SK-N-SH (cell line): Measurements from ENCODE around the gene MLKL. TPM values are rescaled to one million over a fixed set of nuclear protein-coding genes. Genes with fewer than 3 reads are reported as not detected.

Source experiments
- CTCF ChIA-PET: fragments of 300-600, 350-600 bp; formaldehyde crosslinking; extraction: SDS; loops from one replicate; lab custom pipeline; 2021; lab: Yijun Ruan, JAX
- POLR2A ChIA-PET: fragments of 350-600 bp; sonication (Branson Sonifier 250); formaldehyde crosslinking; extraction: SDS; loops from one replicate; lab custom pipeline; 2020; ENCODE audit warnings: antibody characterized with exemption, inconsistent platforms; lab: Yijun Ruan, JAX
- DNase-seq: peaks from one replicate; pipeline ENCODE4 v3.0.0; 2012
- H2AFZ ChIP-seq: fragments of 200-600 bp; sonication (generic); 2 replicates; pipeline ENCODE4 v1.8.1; 2016; ENCODE audit warnings: antibody characterized with exemption, mild to moderate bottlenecking, low read depth
- H3F3A ChIP-seq: fragments of 200-600 bp; sonication (generic); replicated peaks from 2 replicates; pipeline ENCODE3; 2016; ENCODE audit warnings: antibody characterized with exemption, mild to moderate bottlenecking; ENCODE audit not compliant: insufficient read depth
- H3K27ac ChIP-seq, 2 experiments: fragments of 200-500 bp in 1 of 2; fragments of 200-600 bp in 1 of 2; sonication (Bioruptor generic) in 1 of 2; sonication (generic), shearing (Covaris generic) in 1 of 2; 2 replicates each; pipeline versions ENCODE4 v1.5.1 to v1.6.1; 2014 to 2016; ENCODE audit warnings: low read depth in 2 of 2, inconsistent platforms in 1 of 2, low read length in 1 of 2, mild to moderate bottlenecking in 1 of 2, mixed read lengths in 1 of 2
- H3K27me3 ChIP-seq: fragments of 200-600 bp; sonication (generic), shearing (Covaris generic); 2 replicates; pipeline ENCODE4 v1.6.1; 2016; ENCODE audit warnings: mixed run types; ENCODE audit not compliant: insufficient read depth
- H3K36me3 ChIP-seq, 2 experiments: fragments of 200-500 bp in 1 of 2; fragments of 200-600 bp in 1 of 2; sonication (Bioruptor generic) in 1 of 2; sonication (generic) in 1 of 2; replicated peaks in 1 of 2; 2 replicates each; pipeline versions ENCODE3 to v1.5.1; 2014 to 2016; ENCODE audit warnings: low read length in 1 of 2, mild to moderate bottlenecking in 1 of 2; ENCODE audit not compliant: insufficient read depth in 2 of 2, control insufficient read depth in 1 of 2
- H3K4me1 ChIP-seq, 2 experiments: fragments of 200-500 bp in 1 of 2; fragments of 200-600 bp in 1 of 2; sonication (Bioruptor generic) in 1 of 2; sonication (generic), shearing (Covaris generic) in 1 of 2; 2 replicates each; pipeline versions ENCODE4 v1.5.1 to v1.6.1; 2014 to 2016; ENCODE audit warnings: low read depth in 1 of 2, low read length in 1 of 2, mixed run types in 1 of 2; ENCODE audit not compliant: insufficient read depth in 2 of 2, control insufficient read depth in 1 of 2
- H3K4me2 ChIP-seq: fragments of 200-600 bp; sonication (generic), shearing (Covaris generic); 2 replicates; pipeline ENCODE4 v1.6.1; 2017; ENCODE audit warnings: mixed run types
- H3K4me3 ChIP-seq, 2 experiments: fragments of 200-500 bp in 1 of 2; fragments of 200-600 bp in 1 of 2; sonication (Bioruptor generic) in 1 of 2; sonication (generic), shearing (Covaris generic) in 1 of 2; 2 replicates each; pipeline versions ENCODE4 v1.5.1 to v1.8.1; 2014 to 2016; ENCODE audit warnings: low read depth in 2 of 2, inconsistent platforms in 1 of 2, low read length in 1 of 2, mild to moderate bottlenecking in 1 of 2, mixed read lengths in 1 of 2, moderate library complexity in 1 of 2
- H3K79me2 ChIP-seq: fragments of 200-600 bp; sonication (generic); 2 replicates; pipeline ENCODE4 v1.8.1; 2017; ENCODE audit warnings: mild to moderate bottlenecking; ENCODE audit not compliant: insufficient read depth
- H3K9ac ChIP-seq: fragments of 200-600 bp; sonication (generic); 2 replicates; pipeline ENCODE4 v1.6.1; 2017; ENCODE audit warnings: mixed run types
- H3K9me2 ChIP-seq: fragments of 200-600 bp; sonication (generic); 2 replicates; pipeline ENCODE4 v1.6.1; 2017; ENCODE audit warnings: mixed run types
- H3K9me3 ChIP-seq: fragments of 200-600 bp; sonication (generic); 2 replicates; pipeline ENCODE4 v1.6.1; 2017; ENCODE audit warnings: mixed run types, mild to moderate bottlenecking, moderate library complexity
- H4K20me1 ChIP-seq: fragments of 200-600 bp; sonication (generic); 2 replicates; pipeline ENCODE4 v1.6.1; 2017; ENCODE audit warnings: mild to moderate bottlenecking, mixed run types; ENCODE audit not compliant: insufficient read depth
- ELF1 ChIP-seq: IDR thresholded peaks from 2 replicates; pipeline ENCODE4 v1.4.0; 2012
- EZH2phosphoT487 ChIP-seq: fragments of 200-600 bp; sonication (generic); IDR thresholded peaks from 2 replicates; pipeline ENCODE4 v1.6.1; 2017; ENCODE audit warnings: low read depth, mixed run types, mild to moderate bottlenecking, antibody characterized with exemption, moderate library complexity, borderline replicate concordance
- FOSL2 ChIP-seq: IDR thresholded peaks from 2 replicates; pipeline ENCODE4 v1.4.0; 2012; ENCODE audit warnings: low read depth, mild to moderate bottlenecking, moderate library complexity, borderline replicate concordance
- FOXJ3 ChIP-seq: sonication (generic); formaldehyde crosslinking; IDR thresholded peaks from 2 replicates; pipeline ENCODE4 v1.5.1; 2020; ENCODE audit warnings: mild to moderate bottlenecking, missing genetic modification reagents
- GABPA ChIP-seq: IDR thresholded peaks from 2 replicates; pipeline ENCODE4 v1.4.0; 2012; ENCODE audit warnings: low read depth, mild to moderate bottlenecking
- JUND ChIP-seq: IDR thresholded peaks from 2 replicates; pipeline ENCODE4 v1.4.0; 2012
- MEF2A ChIP-seq: IDR thresholded peaks from 2 replicates; pipeline ENCODE4 v1.4.0; 2012; ENCODE audit warnings: low read depth, borderline replicate concordance
- MXI1 ChIP-seq: IDR thresholded peaks from 2 replicates; pipeline ENCODE4 v1.6.1; 2012; ENCODE audit warnings: mild to moderate bottlenecking, low read depth, low read length, improper control_type of control experiment
- NFIC ChIP-seq: IDR thresholded peaks from 2 replicates; pipeline ENCODE4 v1.4.0; 2012; ENCODE audit warnings: borderline replicate concordance
- NRF1 ChIP-seq: IDR thresholded peaks from 2 replicates; pipeline ENCODE4 v1.6.1; 2012; ENCODE audit warnings: low read depth, mild to moderate bottlenecking, low read length
- RCOR1 ChIP-seq: fragments of 150-350 bp; IDR thresholded peaks from 2 replicates; pipeline ENCODE4 v1.6.1; 2017; ENCODE audit warnings: antibody characterized with exemption, low read length
- RFX5 ChIP-seq: IDR thresholded peaks from 2 replicates; pipeline ENCODE4 v1.6.1; 2012; ENCODE audit warnings: mild to moderate bottlenecking, improper control_type of control experiment, low read length
- SIN3A ChIP-seq: IDR thresholded peaks from 2 replicates; pipeline ENCODE4 v1.6.1; 2012; ENCODE audit warnings: low read depth, mild to moderate bottlenecking, low read length, moderate library complexity, borderline replicate concordance
- SMC3 ChIP-seq: IDR thresholded peaks from 2 replicates; pipeline ENCODE4 v1.6.1; 2012; ENCODE audit warnings: low read depth, low read length, improper control_type of control experiment
- TEAD4 ChIP-seq: IDR thresholded peaks from 2 replicates; pipeline ENCODE4 v1.4.0; 2012; ENCODE audit warnings: mild to moderate bottlenecking, borderline replicate concordance; ENCODE audit not compliant: insufficient read depth
- YY1 ChIP-seq: IDR thresholded peaks from 2 replicates; pipeline ENCODE4 v1.4.0; 2012; ENCODE audit warnings: low read depth, mild to moderate bottlenecking
- WGBS: methylation state at CpG from one replicate; pipeline ENCODE4 v1.1.6; 2017; ENCODE audit warnings: low lambda C conversion rate; 5-methylcytosine and 5-hydroxymethylcytosine counted together
- polyA plus RNA-seq, 3 experiments: library from polyadenylated mRNA; depleted of rRNA; stranded (reverse); fragments of >200 nt; gene quantifications; 2 replicates each; pipeline ENCODE4 v1.2.3, GENCODE V29; 2012
- TF ChIP-seq, protein P1 (sequence below): IDR thresholded peaks from 2 replicates; pipeline ENCODE4 v1.4.0; 2012; ENCODE audit warnings: low read depth
- TF ChIP-seq, protein P2 (sequence below): fragments of 150-350 bp; IDR thresholded peaks from 2 replicates; pipeline ENCODE4 v1.6.1; 2017; ENCODE audit warnings: antibody characterized with exemption, low read length, low read depth, borderline replicate concordance
- TF ChIP-seq, protein P3 (sequence below): fragments of 150-350 bp; IDR thresholded peaks from 2 replicates; pipeline ENCODE4 v1.6.1; 2016; ENCODE audit warnings: mild to moderate bottlenecking, low read depth, low read length
- TF ChIP-seq, protein P4 (sequence below): IDR thresholded peaks from 2 replicates; pipeline ENCODE4 v1.4.0; 2012; ENCODE audit warnings: low read depth, borderline replicate concordance

Gene MLKL
- polyA plus RNA-seq, 1 of the 3 experiments (the other 2 are of a cell fraction), result 3.6 TPM

DNA sequence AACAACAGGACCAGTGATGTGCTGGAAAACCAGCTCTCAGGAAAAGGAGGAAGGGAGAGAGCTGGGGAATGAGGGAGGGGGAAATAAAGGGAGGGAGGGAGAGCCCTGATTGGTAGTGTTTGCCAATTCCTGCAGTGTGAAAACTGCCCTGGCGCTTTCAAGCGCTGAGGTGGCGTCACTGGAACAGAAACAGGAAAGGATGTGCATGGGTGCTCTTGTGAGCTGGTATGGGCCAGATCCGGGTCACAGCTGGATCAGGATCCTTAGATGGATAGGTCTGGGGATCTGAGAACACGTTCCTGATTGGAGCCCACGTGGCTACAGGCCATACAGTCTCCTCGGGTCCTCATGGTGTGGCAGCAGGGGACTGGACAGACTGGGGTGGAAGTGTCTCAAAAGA lies 16.7 kb upstream of the MLKL start (continued):
- TF ChIP-seq RFX5, result no peak

DNA sequence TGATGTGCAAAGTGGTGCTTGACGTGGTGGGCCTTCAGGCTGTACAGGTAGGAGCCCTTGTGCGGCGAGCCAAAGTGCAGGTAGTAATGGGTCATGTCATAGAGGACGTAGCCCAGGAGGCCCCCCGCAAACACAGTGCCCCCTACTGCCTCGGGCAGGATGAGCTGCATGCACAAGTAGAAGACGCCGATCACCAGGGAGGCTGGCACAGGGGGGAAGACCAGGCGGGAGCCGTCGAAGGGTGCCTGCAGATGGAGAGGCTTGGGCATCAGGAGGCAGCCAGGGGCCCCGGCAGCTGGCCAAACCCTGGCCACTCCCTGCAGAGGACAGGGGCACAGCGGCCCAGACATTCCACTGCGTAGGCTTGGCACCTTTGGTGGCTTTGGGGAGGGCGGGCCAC lies 15.7 kb upstream of the MLKL start:
- no peak overlapping the region for H3K4me3 ChIP-seq
- WGBS, result 55% methylated on average over 8 of the region's 15 CpGs
- H3K4me2 ChIP-seq, result no peak overlapping the region
- no peaks in the 10 kb centered on the region for H3K9me3 ChIP-seq
- no peaks in the 10 kb centered on the region for H3K9me2 ChIP-seq
- CTCF ChIA-PET, result interaction anchor here (1.5 to 12.3 kb wide), 2 partner anchors 106 to 147 kb away, joined by 3 to 192 read pairs; no protein-coding TSS in a partner anchor
- H3F3A ChIP-seq, result no peaks in the 10 kb centered on the region
- no peak for TF ChIP-seq GABPA
- TF ChIP-seq MEF2A, result no peak
- TF ChIP-seq RCOR1, result no peak
- TF ChIP-seq NFIC, result no peak
- no peak for TF ChIP-seq EZH2phosphoT487
- TF ChIP-seq, protein P1, sequence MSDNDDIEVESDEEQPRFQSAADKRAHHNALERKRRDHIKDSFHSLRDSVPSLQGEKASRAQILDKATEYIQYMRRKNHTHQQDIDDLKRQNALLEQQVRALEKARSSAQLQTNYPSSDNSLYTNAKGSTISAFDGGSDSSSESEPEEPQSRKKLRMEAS, result no peak
- TF ChIP-seq YY1, result no peak
- TF ChIP-seq, protein P2, sequence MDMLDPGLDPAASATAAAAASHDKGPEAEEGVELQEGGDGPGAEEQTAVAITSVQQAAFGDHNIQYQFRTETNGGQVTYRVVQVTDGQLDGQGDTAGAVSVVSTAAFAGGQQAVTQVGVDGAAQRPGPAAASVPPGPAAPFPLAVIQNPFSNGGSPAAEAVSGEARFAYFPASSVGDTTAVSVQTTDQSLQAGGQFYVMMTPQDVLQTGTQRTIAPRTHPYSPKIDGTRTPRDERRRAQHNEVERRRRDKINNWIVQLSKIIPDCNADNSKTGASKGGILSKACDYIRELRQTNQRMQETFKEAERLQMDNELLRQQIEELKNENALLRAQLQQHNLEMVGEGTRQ, result no peak
- no peak for TF ChIP-seq SIN3A
- no peak for TF ChIP-seq ELF1
- no peak for TF ChIP-seq NRF1
- TF ChIP-seq JUND, result no peak
- TF ChIP-seq, protein P3, sequence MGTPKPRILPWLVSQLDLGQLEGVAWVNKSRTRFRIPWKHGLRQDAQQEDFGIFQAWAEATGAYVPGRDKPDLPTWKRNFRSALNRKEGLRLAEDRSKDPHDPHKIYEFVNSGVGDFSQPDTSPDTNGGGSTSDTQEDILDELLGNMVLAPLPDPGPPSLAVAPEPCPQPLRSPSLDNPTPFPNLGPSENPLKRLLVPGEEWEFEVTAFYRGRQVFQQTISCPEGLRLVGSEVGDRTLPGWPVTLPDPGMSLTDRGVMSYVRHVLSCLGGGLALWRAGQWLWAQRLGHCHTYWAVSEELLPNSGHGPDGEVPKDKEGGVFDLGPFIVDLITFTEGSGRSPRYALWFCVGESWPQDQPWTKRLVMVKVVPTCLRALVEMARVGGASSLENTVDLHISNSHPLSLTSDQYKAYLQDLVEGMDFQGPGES, result no peak
- TF ChIP-seq, protein P4, sequence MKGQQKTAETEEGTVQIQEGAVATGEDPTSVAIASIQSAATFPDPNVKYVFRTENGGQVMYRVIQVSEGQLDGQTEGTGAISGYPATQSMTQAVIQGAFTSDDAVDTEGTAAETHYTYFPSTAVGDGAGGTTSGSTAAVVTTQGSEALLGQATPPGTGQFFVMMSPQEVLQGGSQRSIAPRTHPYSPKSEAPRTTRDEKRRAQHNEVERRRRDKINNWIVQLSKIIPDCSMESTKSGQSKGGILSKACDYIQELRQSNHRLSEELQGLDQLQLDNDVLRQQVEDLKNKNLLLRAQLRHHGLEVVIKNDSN, result no peak
- no peak for TF ChIP-seq SMC3
- TF ChIP-seq TEAD4, result no peak
- TF ChIP-seq FOSL2, result no peak
- no peak for TF ChIP-seq FOXJ3 (CRISPR knock-in tag)
- no peak for TF ChIP-seq MXI1
- H4K20me1 ChIP-seq, result no peaks in the 10 kb centered on the region
- no peak overlapping the region for H2AFZ ChIP-seq
- peak; percentile 10 for DNase-seq
- no peaks in the 10 kb centered on the region for H3K4me1 ChIP-seq
- H3K9ac ChIP-seq, result no peak overlapping the region
- POLR2A ChIA-PET, result no interaction called here
- H3K27me3 ChIP-seq, result no peaks in the 10 kb centered on the region; the same call in 1 of the 2 replicates
- H3K27ac ChIP-seq, result no peak overlapping the region
- no peaks in the 10 kb centered on the region for H3K79me2 ChIP-seq
- H3K36me3 ChIP-seq, result no peaks in the 10 kb centered on the region
